HG03469 (cell line): Measurements from ENCODE around the gene ADGRD1.
"Not testable (repeated sequence)": the region's sequence is repeated elsewhere in the genome, so short reads cannot be mapped to it uniquely, and the experiment has no call there.

ENCODE experiments used
- ATAC-seq: cut with Tn5 transposase; IDR thresholded peaks from one replicate; pipeline ENCODE4 v1.9.1; 2021; ENCODE audit warnings: mild to moderate bottlenecking, moderate library complexity, moderate number of reproducible peaks; ENCODE audit not compliant: unreplicated experiment

ADGRD1 gene

DNA sequence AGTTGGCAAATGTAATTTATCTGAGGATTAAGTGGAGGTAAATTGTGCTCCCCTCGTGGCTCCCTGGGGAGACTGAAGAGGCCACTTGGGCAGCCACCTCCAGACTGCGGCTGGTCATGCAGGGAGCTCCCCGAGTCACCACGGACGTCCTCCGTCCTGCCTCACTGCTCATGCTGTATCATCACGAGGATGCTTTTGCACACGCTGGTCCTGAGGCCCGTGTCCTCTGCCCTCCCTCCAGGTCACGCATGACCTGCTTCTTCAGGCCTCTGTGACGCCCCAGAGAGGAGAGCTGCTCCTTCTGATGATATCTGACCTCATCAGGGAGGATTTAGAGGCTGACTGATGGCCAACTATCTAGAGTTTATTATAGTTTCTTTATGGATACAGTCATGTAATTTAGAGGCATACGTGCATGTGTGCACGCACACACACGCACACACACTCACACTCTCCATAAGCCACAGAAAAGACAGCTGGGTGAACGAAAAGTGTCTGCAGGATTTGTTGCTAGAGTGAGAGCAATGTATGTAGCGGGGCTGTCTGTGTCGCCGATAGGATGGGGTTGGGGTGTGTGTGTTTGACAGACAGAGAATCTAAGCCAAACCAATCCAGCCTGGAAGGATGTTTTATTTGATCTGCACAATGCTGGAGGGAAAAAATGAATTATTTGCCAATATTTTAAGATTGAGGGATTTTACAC, 160.0 kb downstream of the ADGRD1 start:
- ATAC-seq: no peak

DNA sequence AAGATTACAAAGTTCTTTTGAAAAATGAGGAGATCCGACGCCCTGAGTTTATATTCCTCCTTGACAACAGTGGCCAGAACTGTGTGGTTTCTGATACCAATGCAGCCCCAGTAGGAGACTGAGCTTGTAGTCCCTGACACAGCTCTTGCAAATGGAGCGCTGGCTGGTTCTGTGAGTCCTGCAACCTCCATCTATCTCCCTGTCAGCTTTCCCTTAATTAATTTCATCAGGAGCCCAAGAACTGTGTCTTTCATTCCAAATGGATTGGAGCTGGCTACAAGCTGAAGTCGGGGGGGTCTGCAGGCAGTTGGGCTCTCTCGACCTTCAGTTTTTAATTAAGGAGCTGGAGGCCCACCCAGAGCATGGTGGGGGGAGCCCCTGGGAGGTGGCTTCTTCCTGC, 160.6 kb downstream of the ADGRD1 start:
- no peak for ATAC-seq

DNA sequence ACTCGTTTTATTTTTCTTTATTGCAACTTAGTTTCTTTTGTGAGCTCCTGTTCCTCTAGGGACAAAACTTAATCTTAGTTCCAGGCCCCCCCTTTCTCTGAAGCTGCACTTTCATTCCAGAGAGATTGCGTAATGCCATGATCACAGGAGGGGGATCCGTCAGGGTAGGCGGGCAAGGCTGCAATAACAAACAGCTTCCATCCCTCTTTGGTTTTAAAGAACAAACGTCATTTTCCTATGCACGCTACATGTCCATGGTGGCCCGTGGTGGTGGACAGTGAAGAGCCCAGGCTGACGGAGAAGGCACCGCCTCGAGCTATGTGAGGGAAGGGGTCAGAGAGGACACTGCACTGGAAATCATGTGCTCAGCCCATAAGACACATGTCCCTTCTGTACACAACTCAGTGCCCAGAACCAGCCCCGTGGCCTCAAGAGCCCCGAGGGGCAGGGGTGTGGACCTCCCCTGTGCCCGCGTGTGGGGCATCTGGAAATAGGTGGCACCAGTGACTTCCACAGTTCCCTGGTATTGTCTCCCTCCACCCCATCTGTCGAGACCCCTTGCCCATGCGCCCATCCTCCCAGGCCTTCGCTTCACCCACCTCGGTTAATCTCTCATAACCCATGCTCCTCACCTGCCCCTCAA, 161.4 kb downstream of the ADGRD1 start:
- no peak for ATAC-seq

DNA sequence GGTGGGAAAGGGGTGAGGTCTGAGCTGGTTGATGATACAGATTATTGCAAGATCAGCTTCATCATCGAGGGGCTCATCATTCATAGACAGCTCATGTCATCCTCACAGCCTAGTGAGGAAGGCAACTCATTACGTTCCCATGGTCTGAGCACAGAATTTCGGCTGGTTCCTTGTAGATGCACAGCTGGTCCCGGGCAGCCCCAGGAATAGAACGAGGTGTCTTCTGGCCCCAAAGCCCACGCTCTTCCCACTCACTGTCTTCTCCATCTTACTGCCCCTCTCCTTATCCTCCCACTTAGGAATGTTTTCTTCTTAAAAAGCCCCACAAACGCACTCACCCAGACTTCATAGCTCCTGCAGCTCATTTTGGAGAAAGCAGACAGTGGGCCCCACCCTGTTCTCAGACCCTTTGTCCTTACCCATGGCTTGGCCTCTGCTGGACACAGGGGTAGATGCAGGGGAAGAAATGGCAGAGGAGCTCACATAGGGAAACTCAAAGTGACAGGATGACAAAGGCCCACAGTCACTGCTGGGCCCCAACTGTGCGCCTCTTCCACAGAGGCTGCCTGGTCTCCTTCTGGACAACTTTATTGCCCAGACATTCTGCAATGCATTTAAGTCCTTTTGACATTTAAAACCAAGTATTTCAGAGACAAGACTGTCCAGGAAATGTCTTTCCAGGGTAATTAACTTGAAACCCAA, 162.2 kb downstream of the ADGRD1 start:
- no peak for ATAC-seq

GRCh38 chr12:131116468-131117117, 162.9 kb downstream of the ADGRD1 start:
- ATAC-seq: no peak

DNA sequence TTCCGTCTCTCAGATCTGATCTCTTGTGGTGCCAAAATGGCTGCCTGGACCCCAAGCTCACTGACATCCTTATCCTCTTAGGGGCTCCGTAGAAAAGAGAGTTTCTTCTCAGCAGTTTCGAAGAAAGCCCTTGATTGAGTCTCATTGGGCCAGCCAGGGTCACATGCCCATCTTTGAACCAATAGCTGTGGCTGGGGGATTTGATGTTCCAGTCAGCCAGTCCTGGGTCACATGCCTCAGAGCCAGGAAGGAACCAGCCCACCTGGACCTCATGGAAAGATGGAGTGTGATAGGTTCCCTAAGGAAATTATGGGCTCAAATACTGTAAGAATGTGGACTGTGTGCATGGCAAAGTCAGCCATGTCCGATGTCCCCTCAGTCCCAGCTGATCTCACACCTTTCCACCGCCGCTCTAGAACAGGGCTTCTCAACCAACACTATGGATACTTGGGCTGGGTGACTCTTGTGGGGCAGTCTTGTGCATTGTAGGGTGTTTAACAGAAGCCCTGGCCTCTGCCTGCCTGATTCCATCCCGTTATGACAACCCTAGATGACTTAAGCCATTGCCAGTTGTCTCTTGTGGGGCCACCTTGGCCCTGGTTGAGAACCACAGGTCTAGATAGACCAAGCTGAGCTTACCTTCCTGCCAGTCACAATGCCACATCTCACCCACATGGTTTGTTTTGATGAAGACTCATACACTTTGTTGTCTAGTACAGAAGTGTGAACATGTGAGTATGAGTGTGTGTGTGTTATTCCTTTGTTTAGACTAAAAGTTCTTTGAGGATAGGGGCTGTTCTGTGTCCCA, 163.9 kb downstream of the ADGRD1 start:
- no peak for ATAC-seq

GRCh38 chr12:131118371-131118770, 164.7 kb downstream of the ADGRD1 start:
- ATAC-seq: no peak

GRCh38 chr12:131119345-131119744, 165.6 kb downstream of the ADGRD1 start:
- ATAC-seq: not testable (repeated sequence)

DNA sequence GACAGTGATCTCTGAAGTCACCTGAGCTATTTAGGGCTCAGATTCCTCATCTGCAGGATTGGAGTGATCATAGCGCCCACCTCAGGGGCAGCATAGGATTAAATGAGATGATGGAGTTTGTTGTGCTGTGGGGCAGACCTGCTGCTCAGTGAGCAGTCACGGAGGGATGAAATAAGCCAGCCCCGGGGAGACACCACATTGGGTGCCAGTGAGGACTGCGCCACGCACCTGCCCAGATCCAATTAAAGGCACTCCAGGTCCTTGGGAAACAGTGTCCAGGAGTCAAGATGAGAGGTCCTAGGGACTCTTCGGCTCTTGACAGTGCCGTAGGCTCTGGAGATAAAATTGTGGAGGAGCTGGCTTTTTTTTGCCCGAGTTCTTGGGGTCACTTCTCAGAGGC, 166.2 kb downstream of the ADGRD1 start:
- no peak for ATAC-seq

- no peak for ATAC-seq
Measured at GRCh38 chr12:131120831-131121271, 167.1 kb downstream of the ADGRD1 start.

GRCh38 chr12:131121705-131122405, 168.1 kb downstream of the ADGRD1 start:
- ATAC-seq: no peak

- no peak for ATAC-seq
Measured at GRCh38 chr12:131122631-131123030, 168.9 kb downstream of the ADGRD1 start.

- ATAC-seq: no peak
Measured at GRCh38 chr12:131123817-131124216, 170.1 kb downstream of the ADGRD1 start.

GRCh38 chr12:131124487-131125280, 171.0 kb downstream of the ADGRD1 start:
- no peak for ATAC-seq

- ATAC-seq: no peak
Measured at GRCh38 chr12:131126662-131127173, 173.0 kb downstream of the ADGRD1 start.

DNA sequence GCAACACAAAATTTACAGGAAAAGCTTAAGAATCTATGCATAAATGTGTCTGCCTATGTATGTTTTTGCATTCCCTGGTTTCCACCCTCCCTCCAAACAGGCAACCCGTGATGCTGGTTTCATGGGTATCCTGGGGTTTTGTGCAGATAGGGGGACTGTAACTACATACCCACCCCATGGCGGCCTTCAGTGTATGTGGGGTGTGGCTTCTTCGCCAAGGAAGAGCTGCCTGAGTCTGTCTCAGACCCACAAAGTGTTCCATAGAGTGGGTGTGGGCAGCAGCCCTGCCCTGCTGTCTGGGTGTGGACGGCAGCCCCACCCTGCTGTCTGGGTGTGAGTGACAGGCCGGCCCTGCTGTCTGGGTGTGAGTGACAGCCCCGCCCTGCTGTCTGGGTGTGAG, 174.8 kb downstream of the ADGRD1 start:
- no peak for ATAC-seq

GRCh38 chr12:131128966-131129619, 175.4 kb downstream of the ADGRD1 start:
- ATAC-seq: not testable (repeated sequence)

- ATAC-seq: no peak
Measured at GRCh38 chr12:131129839-131130238, 176.1 kb downstream of the ADGRD1 start.
